Endothelial cell of umbilical vein (primary cell): Measurements from ENCODE around the gene RNASET2.

Source experiments
- EZH2 ChIP-seq: IDR thresholded peaks from 2 replicates; pipeline ENCODE4 v1.6.1; 2012; ENCODE audit warnings: borderline replicate concordance, low read depth, mild to moderate bottlenecking, moderate library complexity, low read length, inconsistent platforms; ENCODE audit not compliant: severe bottlenecking
- MYC ChIP-seq: IDR thresholded peaks from one replicate; pipeline ENCODE4 v1.6.1; 2011; ENCODE audit warnings: mild to moderate bottlenecking, low read depth, low read length
- TF ChIP-seq, protein P1 (sequence below), 2 donors: IDR thresholded peaks; 1 replicate in 1 of 2; 2 replicates in 1 of 2; pipeline ENCODE4 v1.5.1; 2011; ENCODE audit warnings: low read length in 2 of 2, mild to moderate bottlenecking in 2 of 2, moderate library complexity in 2 of 2, control low read depth in 1 of 2, inconsistent platforms in 1 of 2, low read depth in 1 of 2; ENCODE audit not compliant: insufficient read depth in 1 of 2; ENCODE audit errors: extremely low read depth in 1 of 2

DNA sequence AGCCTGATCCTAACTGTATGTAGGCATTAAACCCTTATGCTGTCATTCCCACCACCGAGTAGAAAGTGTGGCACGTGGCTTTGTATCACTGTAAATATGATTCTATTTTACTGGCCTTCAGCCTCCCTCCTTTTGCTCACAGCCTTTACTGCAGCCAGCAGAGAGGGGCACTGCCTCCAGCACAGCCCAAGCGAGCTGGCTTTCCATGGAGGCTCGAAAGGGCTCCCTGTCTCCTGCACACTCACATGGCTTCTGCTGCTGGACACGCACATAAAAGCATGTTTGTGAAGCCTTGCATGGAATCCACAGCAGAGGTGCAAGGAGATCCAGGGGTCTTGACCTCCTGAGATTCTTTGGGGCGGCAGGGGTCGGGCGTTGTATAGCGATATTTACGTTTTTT lies 51.3 kb downstream of the RNASET2 start:
- TF ChIP-seq, protein P1, sequence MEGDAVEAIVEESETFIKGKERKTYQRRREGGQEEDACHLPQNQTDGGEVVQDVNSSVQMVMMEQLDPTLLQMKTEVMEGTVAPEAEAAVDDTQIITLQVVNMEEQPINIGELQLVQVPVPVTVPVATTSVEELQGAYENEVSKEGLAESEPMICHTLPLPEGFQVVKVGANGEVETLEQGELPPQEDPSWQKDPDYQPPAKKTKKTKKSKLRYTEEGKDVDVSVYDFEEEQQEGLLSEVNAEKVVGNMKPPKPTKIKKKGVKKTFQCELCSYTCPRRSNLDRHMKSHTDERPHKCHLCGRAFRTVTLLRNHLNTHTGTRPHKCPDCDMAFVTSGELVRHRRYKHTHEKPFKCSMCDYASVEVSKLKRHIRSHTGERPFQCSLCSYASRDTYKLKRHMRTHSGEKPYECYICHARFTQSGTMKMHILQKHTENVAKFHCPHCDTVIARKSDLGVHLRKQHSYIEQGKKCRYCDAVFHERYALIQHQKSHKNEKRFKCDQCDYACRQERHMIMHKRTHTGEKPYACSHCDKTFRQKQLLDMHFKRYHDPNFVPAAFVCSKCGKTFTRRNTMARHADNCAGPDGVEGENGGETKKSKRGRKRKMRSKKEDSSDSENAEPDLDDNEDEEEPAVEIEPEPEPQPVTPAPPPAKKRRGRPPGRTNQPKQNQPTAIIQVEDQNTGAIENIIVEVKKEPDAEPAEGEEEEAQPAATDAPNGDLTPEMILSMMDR (IDR thresholded peaks at IDR 0.05; ENCODE audit: extremely low read depth in 1 of 2, insufficient read depth in 1 of 2, low read depth in 1 of 2, low read length in 2 of 2): no peak
- TF ChIP-seq EZH2: no peak
- no peak for TF ChIP-seq MYC
